HG02943 (cell line): Measurements from ENCODE around the gene LYPLAL1.
"Not testable (repeated sequence)": the region's sequence is repeated elsewhere in the genome, so short reads cannot be mapped to it uniquely, and the experiment has no call there.

Source experiments
- ATAC-seq: cut with Tn5 transposase; IDR thresholded peaks from one replicate; pipeline ENCODE4 v1.9.1; 2021; ENCODE audit warnings: mild to moderate bottlenecking, low read depth, moderate library complexity; ENCODE audit not compliant: unreplicated experiment

LYPLAL1 gene

GRCh38 chr1:219160967-219161366 is 12.7 kb upstream of the LYPLAL1 start:
- no peak for ATAC-seq

GRCh38 chr1:219161371-219161770 is 12.3 kb upstream of the LYPLAL1 start:
- ATAC-seq: no peak

GRCh38 chr1:219163401-219163954 is 10.2 kb upstream of the LYPLAL1 start:
- ATAC-seq: no peak

- no peak for ATAC-seq
Observed at GRCh38 chr1:219171192-219171935, 2.3 kb upstream of the LYPLAL1 start.

- ATAC-seq: no peak
Observed at GRCh38 chr1:219172821-219173220, 857 bp upstream of the LYPLAL1 start.

GRCh38 chr1:219173434-219173757 is 282 bp upstream of the LYPLAL1 start:
- ATAC-seq: peak; percentile 0

- ATAC-seq: peak; percentile 24
Observed at GRCh38 chr1:219174460-219175211, 958 bp downstream of the LYPLAL1 start.

- ATAC-seq: no peak
Observed at GRCh38 chr1:219175212-219175564, 1.5 kb downstream of the LYPLAL1 start.

GRCh38 chr1:219176168-219176567 is 2.5 kb downstream of the LYPLAL1 start:
- ATAC-seq: no peak

- ATAC-seq: no peak
Observed at GRCh38 chr1:219177363-219177762, 3.7 kb downstream of the LYPLAL1 start.

GRCh38 chr1:219177940-219178339 is 4.3 kb downstream of the LYPLAL1 start:
- ATAC-seq: no peak

GRCh38 chr1:219179293-219179692 is 5.6 kb downstream of the LYPLAL1 start:
- ATAC-seq: no peak

GRCh38 chr1:219184337-219184736 is 10.7 kb downstream of the LYPLAL1 start:
- ATAC-seq: no peak

GRCh38 chr1:219185486-219186117 is 11.9 kb downstream of the LYPLAL1 start:
- ATAC-seq: no peak

GRCh38 chr1:219188331-219188803 is 14.7 kb downstream of the LYPLAL1 start:
- peak; percentile 43 for ATAC-seq

GRCh38 chr1:219189021-219189824 is 15.5 kb downstream of the LYPLAL1 start:
- peak; percentile 64 for ATAC-seq

GRCh38 chr1:219189952-219190351 is 16.3 kb downstream of the LYPLAL1 start:
- no peak for ATAC-seq

GRCh38 chr1:219190605-219191004 is 16.9 kb downstream of the LYPLAL1 start:
- no peak for ATAC-seq

GRCh38 chr1:219195833-219196232 is 22.2 kb downstream of the LYPLAL1 start:
- ATAC-seq: not testable (repeated sequence)

- ATAC-seq: no peak
Observed at GRCh38 chr1:219201656-219202055, 28.0 kb downstream of the LYPLAL1 start.
